Activated T-cell treated with anti-CD3 and anti-CD28 coated beads, Interleukin-2, amount 50 U/mL, for 48 hours (primary cell): ENCODE results near the gene RAC2.

Experiments
- DNase-seq, 2 experiments: peaks; one replicate each; pipeline ENCODE4 v3.0.0-alpha.2; 2020

Gene RAC2

DNA sequence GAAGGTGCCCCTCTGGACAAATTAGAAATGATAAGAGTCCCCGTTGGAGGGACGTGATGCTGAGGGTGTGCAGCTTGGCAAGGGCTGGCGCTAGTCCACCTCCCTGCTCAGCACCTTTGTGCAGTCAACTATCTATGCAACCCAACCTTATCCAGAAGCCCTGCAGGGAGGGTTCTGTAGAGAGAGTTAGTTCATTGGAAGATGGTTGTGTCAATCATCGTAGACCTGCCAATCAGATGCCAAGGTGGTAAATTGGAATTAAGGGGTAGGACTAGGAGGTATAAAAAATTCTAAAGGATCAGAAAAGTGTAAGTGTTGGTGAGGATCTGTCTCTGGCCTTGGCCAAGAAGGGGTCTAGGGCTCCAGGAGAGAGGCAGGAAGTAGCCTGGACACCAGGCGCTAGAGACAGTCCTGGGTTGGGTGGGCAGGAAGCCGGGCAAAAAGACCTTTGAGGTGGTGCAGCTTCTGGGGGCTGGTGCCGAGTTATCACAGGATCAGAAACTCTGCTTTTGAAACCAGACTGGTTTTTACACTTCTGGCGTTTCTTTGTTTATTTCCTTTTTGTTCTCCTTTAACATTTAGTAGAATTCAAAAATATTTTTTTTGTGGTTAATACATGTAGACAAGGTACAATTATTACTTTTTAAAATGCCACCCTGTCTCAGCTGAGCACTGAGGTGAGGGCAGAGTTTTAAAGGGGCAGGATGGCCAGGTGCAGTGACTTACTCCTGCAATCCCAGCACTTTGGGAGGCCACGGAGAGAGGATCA, 57.7 kb downstream of the RAC2 start:
- DNase-seq = peak; percentile 60 to 63

GRCh38 chr22:37185646-37186227, 58.3 kb downstream of the RAC2 start:
- no peak for DNase-seq

- DNase-seq = no peak
Measured at GRCh38 chr22:37184816-37185541, 59.1 kb downstream of the RAC2 start.

DNA sequence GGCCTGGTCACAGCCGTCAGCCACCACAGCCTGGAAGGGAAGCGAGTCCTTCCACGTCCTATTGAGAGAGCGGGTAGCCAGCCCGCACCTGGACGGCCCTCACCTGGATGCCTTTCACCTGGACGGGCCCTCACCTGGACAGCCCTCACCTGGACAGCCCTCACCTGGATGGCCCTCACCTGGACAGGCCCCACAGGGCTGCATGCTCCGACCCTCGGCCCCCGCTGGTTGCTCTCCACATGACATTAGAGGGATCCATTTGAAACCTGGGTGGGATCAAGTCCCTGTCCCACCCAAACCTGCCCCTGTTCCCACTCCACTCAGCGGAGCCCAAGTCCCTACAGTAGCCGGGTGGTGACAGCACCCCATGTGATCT, 59.7 kb downstream of the RAC2 start:
- no peak for DNase-seq

DNA sequence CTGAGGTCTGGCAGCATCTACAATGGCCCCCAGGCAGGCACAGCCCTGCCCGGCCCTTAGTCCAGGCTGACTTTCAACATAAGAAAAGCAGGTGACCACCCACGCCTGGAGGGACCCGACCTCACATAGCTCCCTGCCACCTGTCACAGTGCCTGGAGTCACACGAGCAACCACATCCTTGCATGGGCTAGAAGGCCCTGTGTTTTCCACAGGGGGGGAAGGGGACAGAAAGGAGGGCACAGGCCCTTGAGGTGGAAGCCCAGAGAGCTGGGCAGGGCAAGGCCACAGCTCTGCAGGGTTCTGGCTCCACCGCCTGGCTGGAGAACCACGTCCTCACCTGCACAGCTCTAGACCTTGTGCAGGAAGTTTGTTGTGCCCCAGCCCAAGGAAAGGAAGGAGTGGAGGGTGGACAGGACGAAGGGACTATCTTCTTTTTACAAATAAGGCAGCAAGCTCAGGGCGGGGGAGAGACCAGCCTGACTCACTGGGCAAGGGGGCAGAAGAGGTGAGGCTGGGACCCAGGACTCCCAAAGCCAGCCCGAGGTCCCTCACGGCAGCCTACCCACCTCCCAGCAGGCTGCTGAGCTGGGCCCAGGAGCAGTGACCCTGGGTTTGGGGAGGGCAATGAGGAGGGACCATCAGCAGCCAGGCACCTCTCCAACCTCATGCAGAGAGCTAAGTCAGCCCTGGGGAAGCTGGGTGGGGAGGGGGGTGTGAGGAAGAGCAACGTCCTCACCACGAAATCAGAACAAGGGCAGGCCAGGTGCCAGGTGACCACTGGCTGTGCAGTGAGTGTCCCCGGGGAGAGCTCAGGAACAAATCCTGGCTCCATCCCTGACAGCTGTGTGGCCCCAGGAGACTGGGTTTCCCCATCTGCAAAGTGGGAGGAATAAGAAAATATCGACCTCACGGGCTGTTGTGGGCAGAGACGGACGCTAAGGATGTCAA, 60.4 kb downstream of the RAC2 start:
- no peak for DNase-seq

- no peak for DNase-seq
Measured at GRCh38 chr22:37182949-37183245, 61.2 kb downstream of the RAC2 start.

GRCh38 chr22:37182101-37182948, 61.7 kb downstream of the RAC2 start:
- DNase-seq = no peak

DNA sequence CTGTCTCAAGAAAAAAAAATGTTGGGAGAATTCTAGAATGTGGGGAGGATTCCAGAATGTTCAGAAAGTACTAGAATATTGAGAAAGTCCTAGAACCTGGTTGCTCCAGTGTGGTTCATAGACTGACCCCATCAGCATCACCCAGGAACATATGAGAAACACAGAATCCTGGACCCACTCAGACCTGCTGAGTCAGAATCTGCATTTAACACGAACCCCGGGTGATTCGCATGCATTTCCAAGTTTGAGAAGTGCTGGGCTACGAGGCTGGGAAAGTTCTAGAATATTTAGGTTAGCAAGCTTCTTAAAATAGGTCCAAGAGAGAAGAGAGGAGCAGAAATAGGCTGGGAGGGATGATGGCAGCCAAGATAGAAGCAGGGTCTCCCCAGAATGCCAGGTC, 62.4 kb downstream of the RAC2 start:
- DNase-seq = no peak

- DNase-seq = no peak
Measured at GRCh38 chr22:37180531-37181231, 63.4 kb downstream of the RAC2 start.

DNA sequence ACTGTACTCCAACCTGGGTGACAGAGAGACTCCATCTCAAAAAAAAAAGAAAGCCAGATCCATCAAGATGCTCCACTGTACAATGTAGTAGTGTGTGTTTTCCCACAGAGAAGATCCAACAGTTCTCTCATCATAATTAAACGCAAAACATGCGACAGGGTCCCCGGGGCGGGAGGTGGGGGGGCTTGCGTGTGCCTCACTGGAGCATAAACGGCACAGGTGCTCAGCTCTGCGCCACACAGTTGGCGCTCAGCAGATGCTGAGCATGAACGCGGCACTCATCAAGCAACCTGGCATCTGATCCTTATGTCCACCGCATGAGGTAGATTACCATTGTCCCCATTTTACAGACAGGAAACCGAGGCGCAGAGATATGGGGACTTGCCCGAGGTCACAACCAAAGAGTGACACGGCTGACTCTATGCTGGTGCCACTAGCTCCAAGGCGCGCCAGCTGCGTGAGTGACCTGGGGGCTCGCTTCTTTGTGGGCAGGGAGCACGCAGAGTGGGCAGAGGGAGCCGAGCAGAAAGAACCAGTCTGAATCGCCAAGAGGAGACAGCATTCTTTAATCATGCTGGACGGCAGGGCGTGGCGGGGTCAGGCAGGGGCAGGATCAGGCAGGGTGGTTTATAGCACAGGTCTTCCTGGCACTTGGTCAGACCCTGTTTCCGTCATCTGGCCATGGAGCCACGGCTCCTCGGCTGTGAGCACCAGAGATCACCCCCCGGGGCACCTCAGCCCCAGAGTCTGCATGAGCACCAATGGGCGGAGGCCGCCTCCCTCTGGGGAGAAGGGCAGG, 64.2 kb downstream of the RAC2 start:
- DNase-seq = no peak

DNA sequence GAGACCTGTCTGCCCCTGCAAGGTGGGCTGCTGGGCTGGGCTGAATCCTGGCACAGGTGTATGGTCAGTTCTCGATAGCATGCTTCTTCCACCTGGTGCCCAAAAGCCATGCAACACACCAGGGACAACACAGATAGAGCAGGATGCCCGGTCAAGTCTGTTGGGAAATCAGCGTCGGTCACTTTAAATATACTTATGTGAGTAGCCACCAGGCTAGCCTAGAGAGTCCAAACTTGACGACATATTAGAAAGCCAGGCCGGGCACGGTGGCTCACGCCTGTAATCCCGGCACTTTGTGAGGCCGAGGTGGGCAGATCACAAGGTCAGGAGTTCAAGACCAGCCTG, 65.0 kb downstream of the RAC2 start:
- no peak for DNase-seq

DNA sequence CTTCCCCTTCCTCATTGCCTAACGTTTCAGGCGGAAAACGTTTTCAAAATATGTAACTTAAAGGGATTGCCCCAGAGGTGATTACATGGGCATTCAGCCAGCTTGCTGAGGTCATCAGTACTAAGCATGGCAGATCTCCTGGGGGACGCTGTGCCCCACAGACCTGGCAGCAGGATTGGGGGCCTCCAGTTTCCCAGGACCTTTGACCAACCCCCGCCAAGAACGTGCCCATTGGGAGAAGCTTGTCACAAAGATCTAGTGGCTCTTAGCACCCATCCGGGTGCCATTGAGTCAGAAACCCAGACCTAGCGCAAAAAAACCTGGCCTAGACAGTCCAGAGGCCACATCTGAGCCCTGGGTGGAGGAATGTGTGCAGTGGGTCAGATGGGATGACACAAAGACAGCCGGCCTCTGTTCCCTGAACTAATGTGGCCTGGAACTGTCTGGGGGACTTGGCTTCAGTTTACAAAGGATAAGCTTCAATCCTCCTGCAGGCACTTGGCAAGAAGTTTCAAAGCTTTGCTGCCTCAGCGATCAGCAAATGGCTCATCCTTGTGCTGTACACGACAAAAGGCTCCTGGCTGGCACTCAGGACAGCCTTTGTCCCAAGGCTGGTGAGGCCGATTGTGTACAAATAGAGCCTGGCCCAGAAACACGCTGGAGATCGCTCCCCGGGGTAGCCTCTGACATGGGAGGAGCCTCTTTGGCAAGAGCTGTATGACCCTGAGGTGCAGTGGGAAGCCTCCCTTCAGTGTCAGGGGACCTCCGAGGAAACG, 65.5 kb downstream of the RAC2 start:
- no peak for DNase-seq

- DNase-seq = no peak
Measured at GRCh38 chr22:37177755-37178154, 66.3 kb downstream of the RAC2 start.

DNA sequence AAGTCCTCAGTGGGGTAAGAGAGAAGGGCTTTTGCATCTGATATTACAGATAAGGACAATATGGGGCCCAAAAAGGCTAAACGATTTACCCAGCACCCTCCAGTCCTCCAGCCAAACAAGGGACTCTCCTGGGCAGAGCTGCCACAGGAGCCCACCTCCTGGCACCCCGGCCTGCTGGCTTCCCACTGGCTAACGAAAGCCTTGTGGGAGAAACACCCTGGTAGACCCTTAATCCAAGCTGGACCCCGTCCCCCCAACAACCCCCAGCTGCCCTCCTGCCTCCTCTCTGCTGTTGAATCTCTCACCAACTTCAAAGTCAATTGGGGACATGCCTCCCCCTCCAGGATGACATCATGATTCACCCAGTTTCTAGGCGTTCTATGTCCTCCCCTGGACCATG, 66.8 kb downstream of the RAC2 start:
- no peak for DNase-seq

- no peak for DNase-seq
Measured at GRCh38 chr22:37176464-37177061, 67.5 kb downstream of the RAC2 start.

- peak in 1 of 2 experiments; percentile 14 for DNase-seq
Measured at GRCh38 chr22:37175414-37176281, 68.4 kb downstream of the RAC2 start.
